ENCODE measurements around the gene ADAMTS7.
"Not testable (repeated sequence)": the region's sequence is repeated elsewhere in the genome, so short reads cannot be mapped to it uniquely, and the experiment has no call there.

The ADAMTS7 gene

DNA sequence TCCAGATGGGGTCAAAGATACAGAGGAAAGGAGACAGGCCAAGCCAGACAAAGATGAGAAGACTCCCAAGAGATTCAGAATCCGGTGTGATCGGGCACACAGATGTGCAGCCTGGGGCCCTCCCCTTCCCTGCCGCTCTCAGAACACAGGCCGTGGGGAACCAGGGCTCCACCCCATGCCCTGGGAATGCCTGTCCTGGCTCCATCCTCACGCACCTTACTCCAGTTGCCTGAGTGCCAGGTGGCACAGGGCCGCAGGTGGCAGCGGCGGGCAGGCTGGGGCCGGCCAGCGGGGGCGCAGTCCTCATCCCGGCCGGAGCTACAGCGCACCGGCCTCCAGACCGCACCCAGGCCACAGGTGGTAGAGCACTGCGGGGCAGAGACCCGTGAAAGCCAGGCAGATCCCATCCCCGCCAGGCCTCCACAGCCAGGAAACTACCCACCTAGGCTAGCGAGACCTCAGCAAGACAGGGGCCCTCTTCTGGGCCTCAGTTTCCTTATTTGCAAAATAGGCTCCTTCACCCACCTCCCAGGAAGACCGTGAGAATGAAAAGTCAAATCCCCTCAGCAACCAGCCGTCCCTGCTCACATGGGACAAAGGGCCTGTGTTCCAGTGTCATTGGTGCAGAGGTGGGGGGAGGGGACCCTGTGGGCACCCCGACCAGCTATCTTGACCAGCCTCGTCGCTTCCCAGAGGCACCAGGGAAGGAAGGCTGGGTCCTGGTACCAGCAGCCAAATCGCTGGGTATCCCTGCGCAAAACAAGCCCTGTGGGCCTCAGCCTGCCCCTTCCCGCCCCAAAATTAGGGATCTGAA, 46.7 kb downstream of the ADAMTS7 start:
- DNase-seq (ENCODE audit: low read depth): not testable (repeated sequence)

DNA sequence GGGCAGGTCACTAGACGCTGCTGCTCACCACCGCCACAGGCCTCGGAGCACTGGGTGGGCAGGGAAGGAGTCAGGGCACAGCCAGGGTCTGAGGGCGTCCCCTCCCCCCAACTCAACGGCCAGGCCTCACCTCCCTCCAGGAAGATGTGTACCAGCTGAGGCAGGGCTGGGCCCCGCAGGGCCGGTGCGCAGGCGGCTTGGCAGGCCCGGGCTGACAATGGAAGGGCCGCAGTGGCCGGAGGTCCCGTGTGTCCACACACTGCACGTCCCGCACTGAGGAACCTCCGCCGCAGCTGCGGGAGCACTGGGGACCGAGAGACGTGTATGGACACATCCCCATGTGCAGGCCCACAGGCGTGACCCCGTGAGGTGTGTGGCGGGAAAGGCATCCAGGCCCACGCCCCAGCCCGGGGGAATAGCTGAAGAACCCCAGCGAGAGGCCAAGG, 47.4 kb downstream of the ADAMTS7 start:
- DNase-seq (ENCODE audit: low read depth): no peak

GRCh38 chr15:78762985-78763795, 48.1 kb downstream of the ADAMTS7 start:
- no peak for DNase-seq (ENCODE audit: low read depth)

DNA sequence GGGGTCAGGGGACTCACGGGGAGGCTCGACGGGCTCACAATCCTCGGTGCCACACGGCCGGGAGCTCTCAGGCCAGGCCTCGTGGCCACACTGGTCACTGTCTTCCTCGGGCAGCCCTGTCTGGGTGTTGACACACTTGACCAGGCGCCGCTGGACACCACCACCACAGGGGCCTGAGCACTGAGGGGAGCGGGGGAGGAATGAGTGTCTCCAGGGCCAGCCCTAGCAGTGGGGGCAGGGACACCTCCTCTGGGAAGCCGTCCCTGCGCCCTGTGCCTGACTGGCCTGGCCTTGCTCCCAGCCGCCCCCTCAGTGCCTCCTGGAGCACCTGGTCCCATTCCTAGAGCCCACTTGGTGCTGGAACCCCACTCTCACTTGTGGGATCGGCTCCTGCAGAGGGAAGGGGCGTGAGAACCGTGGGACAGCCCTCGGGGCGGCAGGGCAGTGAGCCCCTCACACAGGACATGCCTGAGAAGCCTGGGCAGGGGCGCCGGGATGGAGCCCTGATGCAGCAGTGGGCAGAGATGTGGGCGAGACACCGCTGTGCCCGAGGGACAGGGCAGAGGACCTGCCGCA, 48.8 kb downstream of the ADAMTS7 start:
- not testable (repeated sequence) for DNase-seq (ENCODE audit: low read depth)

- DNase-seq (ENCODE audit: low read depth): no peak
Observed at GRCh38 chr15:78761891-78762385, 49.3 kb downstream of the ADAMTS7 start.

GRCh38 chr15:78761475-78761874, 49.8 kb downstream of the ADAMTS7 start:
- peak; percentile 64 for DNase-seq (ENCODE audit: low read depth)

GRCh38 chr15:78761020-78761419, 50.2 kb downstream of the ADAMTS7 start:
- DNase-seq (ENCODE audit: low read depth): no peak

DNA sequence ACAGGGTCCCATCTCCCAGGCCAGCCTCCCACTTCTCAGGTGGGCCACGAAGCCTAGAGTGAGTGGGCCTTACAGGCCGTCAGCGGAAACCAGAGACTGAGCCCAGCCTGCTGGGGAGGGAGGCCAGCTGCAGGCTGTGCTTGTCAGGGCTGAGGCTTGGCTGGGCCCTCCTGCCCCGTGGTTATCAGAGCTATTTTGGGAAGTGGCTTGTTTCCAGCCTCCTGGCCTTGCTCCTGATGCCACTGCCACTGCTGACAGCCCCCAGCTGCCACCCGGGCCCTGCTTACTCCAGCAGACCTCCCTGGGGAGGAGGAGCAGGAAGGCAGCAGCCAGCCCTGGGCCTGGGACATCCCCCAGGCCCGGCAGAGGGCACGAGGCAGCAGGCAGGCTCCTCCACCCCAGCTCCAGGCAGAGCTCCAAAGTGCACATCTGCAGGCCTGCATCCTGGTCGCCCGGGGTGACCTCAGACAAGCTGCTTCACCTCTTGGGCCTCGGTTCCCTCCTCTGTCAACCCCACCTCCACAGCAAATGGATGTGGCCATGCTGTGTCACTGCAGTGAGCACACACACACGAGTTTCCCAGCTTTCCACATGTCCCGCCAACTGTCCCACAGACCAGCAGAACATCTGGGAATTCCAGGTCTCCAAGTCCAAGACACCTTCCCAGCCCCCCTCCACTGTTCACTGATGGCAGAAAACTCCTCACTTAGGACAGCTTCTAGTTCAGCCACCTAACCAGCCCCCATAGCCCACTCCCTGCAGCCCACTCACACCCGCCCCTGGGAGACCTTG, 51.0 kb downstream of the ADAMTS7 start:
- not testable (repeated sequence) for DNase-seq (ENCODE audit: low read depth)

DNA sequence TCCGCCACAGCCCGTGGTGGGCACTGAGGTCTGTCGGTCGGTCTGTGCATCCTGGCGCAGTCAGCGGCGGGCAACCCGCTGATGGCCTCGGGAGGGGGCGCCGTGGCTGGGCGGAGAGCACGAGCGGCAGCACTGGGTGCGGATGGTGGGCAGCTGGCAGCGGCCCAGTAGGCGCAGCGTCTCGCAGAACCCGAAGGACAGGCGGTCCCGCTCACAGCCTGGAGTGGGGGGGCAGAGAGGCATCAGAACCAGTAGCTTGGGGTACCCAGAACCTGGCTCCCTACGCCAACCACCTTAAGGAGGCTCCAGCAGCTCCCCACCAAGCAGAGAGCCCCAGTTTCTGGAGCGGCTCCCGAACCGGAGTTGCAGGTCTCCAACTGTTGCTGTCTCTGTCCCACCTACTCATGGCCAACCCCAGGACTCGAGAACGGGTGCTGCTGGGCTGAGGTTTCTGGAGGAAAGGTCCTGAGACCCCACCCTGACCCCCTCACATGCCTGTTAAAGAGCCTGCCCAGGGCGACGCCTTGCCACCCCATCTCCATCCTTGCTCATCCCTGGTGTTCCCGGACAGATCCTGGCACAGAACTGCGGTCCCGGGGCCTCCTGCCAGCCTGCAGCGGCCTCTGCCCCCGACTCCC, 51.8 kb downstream of the ADAMTS7 start:
- not testable (repeated sequence) for DNase-seq (ENCODE audit: low read depth)

- DNase-seq (ENCODE audit: low read depth): not testable (repeated sequence)
Observed at GRCh38 chr15:78758486-78759200, 52.6 kb downstream of the ADAMTS7 start.

- not testable (repeated sequence) for DNase-seq (ENCODE audit: low read depth)
Observed at GRCh38 chr15:78758084-78758483, 53.2 kb downstream of the ADAMTS7 start.

DNA sequence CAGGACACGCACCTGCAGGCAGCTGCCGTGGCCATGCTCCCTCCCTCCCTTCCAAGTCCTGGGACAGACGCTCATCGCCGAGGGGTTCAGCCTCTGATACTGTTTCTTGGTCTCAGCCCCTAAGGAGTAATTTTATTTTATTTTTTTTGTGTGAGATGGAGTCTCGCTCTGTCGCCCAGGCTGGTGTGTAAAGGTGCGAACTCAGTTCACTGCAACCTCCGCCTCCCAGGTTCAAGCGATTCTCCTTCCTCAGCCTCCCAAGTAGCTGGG, 53.7 kb downstream of the ADAMTS7 start:
- no peak for DNase-seq (ENCODE audit: low read depth)

DNA sequence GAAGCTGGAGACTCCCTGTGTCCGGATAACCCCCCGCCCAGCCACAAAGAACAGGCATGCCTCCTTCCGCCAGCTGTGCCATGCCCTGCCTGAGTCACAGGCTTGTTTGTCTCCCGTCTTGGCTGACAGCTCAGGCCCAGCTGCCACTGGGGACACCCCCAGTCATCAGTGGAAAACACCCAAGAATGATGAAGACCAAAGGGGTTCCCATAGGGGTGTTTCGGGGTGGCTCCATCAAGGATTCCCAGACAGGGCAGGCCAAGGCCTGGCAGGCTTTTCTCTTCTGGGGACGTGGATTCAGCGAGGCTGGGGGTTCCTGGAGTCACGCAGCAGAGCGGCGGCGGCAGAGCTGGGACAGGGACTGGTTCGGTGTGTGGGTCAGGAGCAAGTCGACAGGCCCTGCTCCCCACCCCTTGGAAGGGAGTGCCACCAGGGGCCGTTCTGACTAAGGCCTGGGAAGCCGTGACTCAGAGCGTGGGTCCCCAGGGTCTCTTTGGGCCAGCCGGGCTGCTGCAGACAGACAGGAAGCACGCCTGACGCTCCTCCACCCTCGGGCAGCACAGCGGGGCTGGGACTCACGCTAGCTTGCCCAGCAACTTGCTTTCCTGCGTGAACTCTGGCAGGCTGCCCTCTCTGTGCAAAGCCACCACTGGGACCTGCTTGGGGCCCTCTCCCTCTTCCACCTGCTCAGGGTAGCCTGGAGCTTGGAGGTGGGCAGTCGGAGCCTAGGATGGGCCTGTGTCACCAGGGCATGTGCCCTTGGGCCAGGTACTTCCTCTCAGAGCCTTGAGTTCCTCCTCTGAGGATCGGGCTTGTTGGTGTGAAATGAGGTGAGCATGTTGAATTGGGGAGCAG, 54.3 kb downstream of the ADAMTS7 start:
- peak; percentile 38 for DNase-seq (ENCODE audit: low read depth)

GRCh38 chr15:78755900-78756591, 55.2 kb downstream of the ADAMTS7 start:
- not testable (repeated sequence) for DNase-seq (ENCODE audit: low read depth)

- not testable (repeated sequence) for DNase-seq (ENCODE audit: low read depth)
Observed at GRCh38 chr15:78754637-78755280, 56.5 kb downstream of the ADAMTS7 start.

DNA sequence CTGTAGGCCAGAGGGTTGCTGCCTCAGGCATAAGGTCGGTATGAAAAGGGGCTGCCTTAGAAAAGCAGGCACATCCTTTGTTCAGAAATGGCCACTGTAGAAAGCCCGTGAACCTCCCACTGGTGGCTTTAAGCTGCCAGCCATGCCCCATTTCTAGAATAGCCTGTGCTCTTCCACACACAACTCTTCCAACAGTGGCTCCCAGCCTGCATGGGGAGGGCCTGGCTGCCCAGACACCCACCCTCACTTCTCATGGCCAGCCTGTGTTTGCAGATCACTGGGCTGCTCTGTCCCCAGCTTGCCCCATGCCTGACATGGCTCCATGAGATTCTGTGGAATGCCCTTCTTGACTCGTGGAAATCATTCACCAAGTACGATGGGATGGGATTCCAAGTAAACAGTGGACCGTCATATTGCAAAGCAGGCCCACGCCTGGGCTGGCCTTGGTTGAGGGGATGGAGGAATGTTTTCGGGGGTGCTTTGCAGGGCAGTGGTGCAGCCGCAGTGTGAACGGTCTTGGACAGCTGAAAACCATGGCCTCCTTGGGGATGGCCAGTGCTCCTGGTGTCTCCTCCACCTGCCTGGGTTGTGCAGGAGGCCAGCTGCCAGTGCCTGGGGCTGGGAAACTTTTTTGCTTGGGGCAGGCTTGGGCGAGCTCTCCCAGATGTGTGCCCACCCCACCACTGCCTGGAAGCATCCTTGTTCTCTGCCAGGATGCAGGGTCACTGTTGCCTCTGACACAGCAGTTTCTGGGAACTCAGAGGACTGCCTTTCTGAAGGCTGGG, 57.3 kb downstream of the ADAMTS7 start:
- DNase-seq (ENCODE audit: low read depth): not testable (repeated sequence)

- not testable (repeated sequence) for DNase-seq (ENCODE audit: low read depth)
Observed at GRCh38 chr15:78753359-78753659, 58.0 kb downstream of the ADAMTS7 start.
